GM12874 (cell line): ENCODE measurements around the gene ADCY5.

Experiments used
- CTCF ChIP-seq: IDR thresholded peaks from 2 replicates; pipeline ENCODE4 v1.5.1; 2011; ENCODE audit warnings: low read depth, mild to moderate bottlenecking, control low read depth, low read length, moderate library complexity; ENCODE audit not compliant: insufficient read depth

Gene ADCY5

GRCh38 chr3:123300583-123300982 lies 148.3 kb downstream of the ADCY5 start:
- TF ChIP-seq CTCF: no peak

GRCh38 chr3:123300056-123300455 lies 148.8 kb downstream of the ADCY5 start:
- TF ChIP-seq CTCF: no peak

- no peak for TF ChIP-seq CTCF
Observed at GRCh38 chr3:123299581-123299980, 149.3 kb downstream of the ADCY5 start.

GRCh38 chr3:123298903-123299302 lies 150.0 kb downstream of the ADCY5 start:
- TF ChIP-seq CTCF: no peak

- TF ChIP-seq CTCF: no peak
Observed at GRCh38 chr3:123297627-123297899, 151.3 kb downstream of the ADCY5 start.

GRCh38 chr3:123296836-123297626 lies 151.9 kb downstream of the ADCY5 start:
- TF ChIP-seq CTCF: no peak

GRCh38 chr3:123296261-123296660 lies 152.6 kb downstream of the ADCY5 start:
- no peak for TF ChIP-seq CTCF
